GM18511 (cell line): Measurements from ENCODE around the gene ZNF862.
A peak's percentile ranks its signal among the peaks of the same experiment; 100 is the strongest.

Experiments used
- ATAC-seq: cut with Tn5 transposase; IDR thresholded peaks from one replicate; pipeline ENCODE4 v1.9.1; 2021; ENCODE audit warnings: mild to moderate bottlenecking, moderate library complexity; ENCODE audit not compliant: unreplicated experiment

Gene ZNF862

DNA sequence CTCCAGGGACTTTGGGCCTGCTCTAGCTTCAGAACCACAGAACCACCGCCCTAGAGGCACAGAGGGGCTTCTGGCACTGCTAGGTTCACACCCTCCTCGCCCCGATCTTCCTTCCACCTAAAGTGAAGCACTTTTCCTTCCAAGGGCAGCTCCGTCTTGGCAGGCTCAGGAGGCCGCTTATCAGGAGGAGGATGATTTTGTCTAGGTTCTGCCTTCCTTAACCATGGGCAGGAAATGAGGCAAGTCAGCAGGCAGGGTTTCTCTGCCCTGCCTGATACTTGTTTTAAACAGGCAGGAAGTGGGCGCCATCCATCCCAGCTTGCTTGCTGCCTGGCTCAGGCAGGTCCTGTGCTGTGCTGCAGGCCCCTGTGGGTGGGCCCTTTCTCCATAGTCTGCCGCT lies 27.3 kb downstream of the ZNF862 start:
- ATAC-seq: peak; percentile 52

DNA sequence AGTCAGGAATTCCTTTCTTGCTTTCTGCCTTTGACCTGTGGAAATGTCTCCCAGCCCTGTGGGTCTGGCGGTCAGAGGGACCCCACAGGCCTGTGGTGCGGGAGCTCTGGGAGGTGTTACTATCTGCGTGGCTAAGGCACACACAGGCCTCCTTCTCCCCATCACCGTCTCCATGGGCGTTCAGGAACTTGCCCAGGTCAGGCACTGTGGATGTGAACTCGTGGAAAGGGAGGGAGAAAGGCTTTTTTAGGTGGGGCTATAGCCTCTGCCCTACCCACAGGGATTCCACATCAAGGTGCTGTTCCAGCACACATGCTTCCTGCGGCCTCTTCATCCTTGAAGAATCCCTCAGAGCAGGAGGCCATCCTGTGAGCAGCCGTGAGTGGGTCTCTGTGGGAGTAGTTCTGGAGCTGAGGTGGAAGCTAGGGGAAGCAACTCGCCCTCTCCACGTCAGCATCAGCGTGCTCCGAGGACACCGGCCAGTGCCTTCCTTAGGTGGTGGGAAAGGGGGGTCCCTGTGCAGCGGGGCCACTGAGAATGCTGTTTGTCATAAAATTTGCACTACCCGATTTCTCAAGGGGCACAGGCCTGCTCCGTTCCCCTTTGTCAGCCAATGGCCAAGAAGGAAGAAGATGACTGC lies 28.1 kb downstream of the ZNF862 start:
- no peak for ATAC-seq

DNA sequence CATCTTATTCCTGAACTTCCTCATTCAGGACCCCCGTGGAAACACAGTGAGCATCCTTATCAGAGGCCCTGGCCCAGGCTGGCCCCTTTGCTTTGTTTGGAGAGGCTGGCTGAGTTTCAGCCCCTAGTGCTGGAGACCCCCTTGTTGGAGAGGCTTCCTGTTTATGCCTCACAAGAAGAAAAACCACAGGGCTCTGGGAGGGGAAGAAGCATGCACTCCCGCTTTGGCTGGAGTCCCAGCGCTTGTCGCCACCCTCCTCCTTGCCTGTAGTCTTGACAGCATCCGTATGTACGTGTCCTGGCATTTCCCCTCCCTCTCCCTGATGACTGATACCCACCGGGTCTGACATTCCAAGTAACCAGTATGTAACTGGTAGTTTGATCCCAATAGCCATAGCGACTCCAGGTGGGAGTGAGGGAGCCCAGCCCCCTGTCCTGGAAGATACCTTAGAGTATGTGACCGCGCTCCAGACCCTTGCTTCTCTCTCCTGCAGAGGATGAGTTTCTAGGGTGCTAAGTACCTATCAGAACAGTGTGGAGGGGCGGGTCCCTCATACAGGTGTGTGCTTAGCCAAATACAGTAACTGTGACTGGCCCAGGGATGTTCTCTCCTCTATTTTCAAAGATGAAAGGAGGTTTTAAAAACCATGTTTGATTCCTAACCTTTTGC lies 28.7 kb downstream of the ZNF862 start:
- no peak for ATAC-seq

DNA sequence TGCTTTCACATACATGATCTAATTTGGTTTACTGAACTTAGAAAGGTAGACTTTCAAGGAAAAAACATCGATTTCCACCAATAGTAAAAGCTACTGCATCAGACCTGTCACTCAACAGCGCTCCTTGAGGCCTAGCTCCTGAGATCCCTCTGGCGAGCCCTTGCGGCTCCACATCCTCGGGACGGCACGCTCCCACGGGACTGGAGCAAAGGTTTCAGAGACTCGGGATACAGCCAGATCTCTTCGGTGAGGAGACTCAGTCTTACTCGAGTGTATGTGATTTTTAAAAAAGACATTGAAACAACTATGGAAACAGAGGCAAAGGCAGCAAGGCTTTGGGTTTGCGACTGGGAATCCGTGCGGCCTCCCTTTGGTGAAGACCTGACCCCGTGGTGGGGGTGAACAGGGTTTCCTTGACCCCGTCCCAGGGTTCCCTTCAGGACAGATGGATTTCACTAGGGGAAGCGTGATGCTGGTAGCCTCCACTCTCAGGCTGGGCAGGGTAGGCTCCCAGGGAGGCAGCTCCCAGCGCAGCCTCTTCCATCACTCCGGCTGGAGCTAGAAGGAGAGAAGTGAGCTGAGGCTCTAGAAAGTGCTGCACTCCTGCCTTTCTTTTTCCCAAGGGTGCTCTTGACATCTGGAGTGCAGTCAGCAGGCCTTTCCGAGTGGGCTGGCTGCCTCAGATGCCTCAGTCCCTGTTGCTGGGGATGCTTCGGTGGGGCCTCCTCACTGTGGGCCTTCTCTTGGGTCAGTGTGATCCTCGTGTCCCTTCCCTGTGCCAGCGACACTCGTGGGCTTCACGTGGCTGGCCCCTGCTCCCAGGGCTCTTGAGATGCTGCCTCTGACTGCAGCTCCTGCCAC lies 29.8 kb downstream of the ZNF862 start:
- no peak for ATAC-seq

DNA sequence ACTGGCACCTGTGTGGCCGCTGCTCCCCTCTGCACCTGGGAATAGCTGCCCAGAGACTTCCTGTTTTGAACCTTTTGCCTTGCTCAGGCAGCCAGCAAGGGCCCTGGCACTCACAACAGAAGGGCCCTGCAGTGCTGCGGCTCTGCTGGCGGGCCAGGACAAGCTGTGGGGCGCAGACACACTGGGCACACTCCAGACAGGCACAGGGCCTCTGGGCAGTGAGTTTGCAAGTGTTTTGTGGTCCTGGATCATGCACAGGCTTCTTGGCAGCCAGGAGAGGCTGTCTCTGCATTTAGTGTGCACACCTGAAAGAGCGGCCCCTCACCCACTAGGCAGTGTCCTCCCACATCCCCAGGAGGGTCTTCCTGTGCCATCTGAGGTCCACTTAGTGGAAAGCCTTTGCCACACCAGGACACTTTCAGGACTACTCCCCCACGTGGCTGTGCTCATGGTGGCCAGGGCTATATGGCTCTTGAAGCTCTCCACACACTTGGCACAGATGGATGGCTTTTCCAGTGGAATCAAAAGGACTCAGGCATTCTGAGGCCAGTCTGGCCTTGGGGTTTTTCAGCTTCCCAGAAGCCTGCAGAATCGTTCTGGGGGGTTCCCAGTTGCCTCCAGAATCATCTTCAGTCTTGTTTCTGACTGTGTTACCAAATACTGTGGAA lies 30.6 kb downstream of the ZNF862 start:
- ATAC-seq: no peak

DNA sequence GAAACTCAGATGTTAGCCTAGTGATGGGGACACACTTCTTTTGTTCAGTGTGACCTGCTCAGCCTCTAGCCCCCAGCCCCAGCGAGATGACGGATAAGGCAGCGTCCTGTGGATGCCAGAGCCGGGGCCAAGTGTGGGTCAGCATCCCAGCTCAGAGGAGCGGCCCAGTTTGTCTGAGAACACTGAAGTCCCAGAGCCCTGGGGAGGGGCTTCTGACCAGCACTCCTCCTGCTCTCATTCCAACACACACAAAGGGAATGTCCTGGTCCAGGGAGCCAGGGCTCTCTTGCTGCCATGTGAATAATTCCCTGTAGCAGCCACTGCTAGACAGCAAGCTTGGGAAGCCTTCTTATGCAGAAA lies 31.1 kb downstream of the ZNF862 start:
- no peak for ATAC-seq

- ATAC-seq: no peak
These were observed 31.7 kb downstream of the ZNF862 start for GRCh38 chr7:149869867-149870266.

- no peak for ATAC-seq
These were observed 32.1 kb downstream of the ZNF862 start for GRCh38 chr7:149870274-149870673.

GRCh38 chr7:149870701-149871483 lies 32.7 kb downstream of the ZNF862 start:
- ATAC-seq: no peak

DNA sequence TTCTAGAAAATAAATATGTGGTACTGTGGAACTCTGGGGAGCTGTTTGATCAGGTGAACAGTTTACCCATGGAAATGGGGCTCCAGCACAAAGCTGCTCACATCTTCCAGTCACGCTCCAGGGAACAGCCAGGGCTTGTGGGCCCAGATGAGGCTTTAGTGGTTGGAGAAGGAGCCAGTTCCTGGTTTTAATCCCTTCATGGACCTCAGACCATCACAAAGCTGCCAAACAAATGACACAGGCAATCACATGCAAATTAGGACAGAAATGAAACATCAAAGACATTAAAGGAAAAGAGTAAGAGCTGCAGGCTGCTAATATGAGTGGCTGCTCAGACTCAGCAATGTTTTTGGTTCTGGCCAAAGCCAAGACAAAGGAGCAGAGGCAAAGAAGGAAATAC lies 33.4 kb downstream of the ZNF862 start:
- no peak for ATAC-seq

DNA sequence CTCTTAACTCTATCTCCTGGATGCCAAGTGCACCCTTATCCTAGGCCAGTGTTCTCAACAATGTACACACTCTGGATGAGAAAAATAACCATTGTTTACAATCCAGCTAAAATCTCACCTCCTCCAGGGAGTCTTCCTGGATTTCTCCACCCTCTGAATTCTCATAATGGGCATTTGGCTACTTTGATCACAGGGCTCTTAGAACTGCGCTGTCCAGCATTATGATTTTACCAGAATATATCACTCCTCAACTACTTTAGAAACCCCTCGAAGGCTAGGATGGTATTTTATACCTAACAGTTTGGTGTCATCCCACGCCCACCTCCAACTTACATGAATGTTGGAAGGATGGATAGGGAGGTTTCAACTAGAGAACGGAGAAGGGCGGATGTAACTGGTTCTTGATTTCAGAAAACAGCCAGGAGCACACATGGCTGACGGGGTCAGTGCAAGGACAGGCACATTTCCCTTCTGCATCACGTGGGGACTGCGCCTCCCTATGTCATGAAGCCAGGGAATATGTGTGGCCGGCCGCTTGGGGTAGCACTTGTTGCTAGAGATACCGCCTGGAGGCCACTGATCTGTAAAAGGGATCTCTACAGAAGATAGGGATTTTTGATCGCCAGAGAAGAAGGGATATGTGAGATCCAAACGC lies 34.4 kb downstream of the ZNF862 start:
- peak; percentile 24 for ATAC-seq

DNA sequence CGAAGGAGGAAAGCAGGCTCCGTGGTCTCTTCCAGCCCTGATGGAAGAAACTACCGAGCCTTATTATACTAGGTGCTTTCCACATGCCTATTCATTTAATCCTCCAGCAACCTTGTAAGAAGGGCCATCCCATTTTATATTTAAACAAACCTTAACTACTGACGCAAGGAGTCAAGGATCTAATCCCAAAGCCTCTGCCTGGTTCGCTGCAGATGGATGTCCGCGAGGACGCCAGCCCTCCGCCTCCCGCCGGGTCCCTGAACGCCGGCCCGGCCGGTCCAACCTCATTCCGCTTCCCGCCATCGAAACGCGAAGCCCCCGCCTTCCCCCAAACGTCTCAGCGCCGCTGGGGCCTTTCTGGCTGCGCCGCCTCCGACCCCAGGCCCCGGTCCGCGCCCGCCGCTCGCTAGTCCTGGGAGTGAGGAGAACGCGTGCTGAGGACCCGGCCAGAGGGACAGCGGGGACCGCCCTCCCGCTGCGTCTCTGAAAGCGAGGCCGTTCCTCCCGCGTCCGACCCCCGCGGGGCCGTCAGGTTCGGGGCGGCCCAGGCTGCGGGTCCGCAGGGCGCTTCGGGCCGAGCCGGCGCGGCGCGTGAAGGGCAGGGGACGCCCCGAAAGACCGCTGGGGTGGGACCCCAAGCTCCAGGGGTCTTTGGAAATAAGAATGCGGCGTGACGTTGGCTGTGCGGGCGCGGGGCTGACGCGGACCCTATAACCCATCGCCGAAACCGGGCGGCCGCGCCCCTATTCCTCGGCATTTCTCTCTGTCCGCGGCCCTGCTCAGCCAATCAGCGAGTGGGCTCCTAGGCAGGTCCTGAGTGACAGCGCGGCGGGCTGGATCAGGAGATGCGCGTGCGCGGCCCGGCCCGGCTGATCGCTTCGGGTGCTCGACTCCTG lies 35.1 kb downstream of the ZNF862 start, which contains the start of gene ATP6V0E2:
Gene ATP6V0E2, plus strand, starts transcription at position 896 of the 896 bp plus-strand sequence. CDS start 97 bp downstream, outside the sequence.
- peak; percentile 90 for ATAC-seq

DNA sequence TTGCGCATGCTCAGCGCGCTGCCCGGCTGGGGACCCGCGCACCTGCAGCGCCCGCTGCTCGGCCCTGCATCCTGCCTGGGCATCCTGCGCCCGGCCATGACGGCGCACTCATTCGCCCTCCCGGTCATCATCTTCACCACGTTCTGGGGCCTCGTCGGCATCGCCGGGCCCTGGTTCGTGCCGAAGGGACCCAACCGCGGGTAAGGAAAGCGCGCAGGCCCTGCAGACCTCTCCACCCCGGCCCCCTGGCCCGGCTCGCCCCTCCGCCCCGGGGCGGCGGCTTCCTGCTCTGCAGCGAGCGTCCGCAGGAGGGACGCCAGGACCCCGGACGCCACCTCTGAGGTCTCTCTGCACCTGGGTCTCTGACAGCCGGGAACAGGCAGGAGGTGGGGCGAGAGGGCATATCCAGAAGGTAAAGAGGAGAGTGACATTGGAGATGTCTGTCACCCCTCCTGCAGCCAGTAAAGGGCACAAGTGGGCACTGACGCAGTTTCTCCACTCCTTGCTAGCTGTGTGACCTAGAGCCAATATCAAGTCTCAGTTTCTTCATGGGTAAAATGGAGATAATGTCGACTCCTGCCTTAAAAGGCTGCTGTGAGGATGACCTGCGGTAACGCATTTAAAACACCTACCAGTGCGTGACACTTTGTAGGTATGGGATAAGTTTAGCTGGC lies 35.9 kb downstream of the ZNF862 start:
- peak; percentile 33 for ATAC-seq

DNA sequence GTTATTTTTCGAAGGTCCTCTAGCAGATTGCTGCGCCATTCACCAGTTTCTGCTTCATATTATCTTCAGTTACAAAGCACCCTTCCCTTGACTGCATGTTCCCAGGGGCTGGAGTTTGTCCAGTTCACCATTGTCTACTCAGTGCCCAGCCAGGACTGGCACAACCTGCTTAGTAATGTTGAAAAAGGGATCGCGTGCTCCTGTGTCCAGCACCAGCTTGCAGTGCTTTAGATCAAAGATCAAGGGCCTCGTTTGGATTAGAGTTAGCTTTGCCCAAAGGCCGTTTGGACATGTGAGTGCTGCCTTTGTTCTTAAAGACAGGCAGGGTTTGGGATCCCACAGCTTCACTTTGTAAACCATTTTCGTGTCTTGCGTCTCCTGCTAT lies 36.5 kb downstream of the ZNF862 start:
- ATAC-seq: no peak

DNA sequence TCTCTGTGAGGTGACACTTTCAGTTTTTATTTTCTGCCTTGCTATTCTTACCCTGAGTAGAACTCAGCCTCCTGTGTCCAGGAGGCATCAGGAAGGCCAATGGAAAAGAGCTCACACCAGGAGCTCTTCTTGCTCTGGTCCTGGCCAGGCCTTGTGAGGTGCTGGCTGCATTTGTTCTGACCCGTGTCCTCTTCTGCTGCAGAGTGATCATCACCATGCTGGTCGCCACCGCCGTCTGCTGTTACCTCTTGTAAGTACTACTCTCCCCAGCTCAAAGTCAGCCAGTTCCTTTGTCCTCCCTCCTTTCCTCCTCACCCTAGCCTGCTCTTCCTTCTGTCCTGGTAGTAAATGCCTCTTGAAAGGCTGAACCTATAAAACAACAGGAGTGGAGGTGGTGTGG lies 37.2 kb downstream of the ZNF862 start:
- ATAC-seq: no peak

DNA sequence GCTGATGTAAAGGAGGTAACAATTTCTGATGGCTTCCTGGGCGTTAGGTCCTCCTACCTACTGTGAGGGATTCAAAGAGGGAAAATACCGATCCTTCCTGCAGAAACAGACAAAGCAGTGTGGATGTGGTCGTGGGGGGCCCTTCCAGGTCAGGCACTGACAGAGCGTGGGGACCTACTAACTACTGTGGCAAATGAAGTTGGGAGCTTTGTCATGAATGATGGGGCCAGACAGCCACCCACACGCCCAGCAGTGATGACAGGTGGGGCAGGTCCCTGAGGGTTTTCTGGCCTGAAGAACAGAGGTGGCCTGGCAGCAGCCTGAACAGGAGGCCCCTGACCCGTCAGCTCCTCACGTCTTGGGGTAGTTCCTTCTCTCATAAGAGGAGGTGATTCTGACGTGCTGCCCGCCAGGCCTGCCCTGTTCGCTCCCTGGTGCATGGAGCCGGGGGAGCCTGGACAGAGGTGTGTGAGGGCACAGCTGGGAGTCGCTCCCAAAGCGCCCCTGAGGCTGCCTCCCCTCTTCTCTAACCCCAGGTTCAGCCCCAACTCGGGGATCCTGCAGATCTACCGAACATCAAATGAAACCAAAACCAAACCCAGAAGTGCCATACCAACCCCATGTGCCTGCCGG lies 39.8 kb downstream of the ZNF862 start:
- no peak for ATAC-seq

GRCh38 chr7:149878523-149878921 lies 40.3 kb downstream of the ZNF862 start:
- no peak for ATAC-seq

GRCh38 chr7:149879271-149879743 lies 41.1 kb downstream of the ZNF862 start:
- no peak for ATAC-seq
